Lower leg skin (tissue), 4 donors: ENCODE results near the gene UBAP1L. TPM values are rescaled to one million over a fixed set of nuclear protein-coding genes. Genes with fewer than 3 reads are reported as not detected.

ENCODE experiments used
- DNase-seq, 2 donors: peaks; one replicate each; pipeline ENCODE4 v3.0.0-alpha.2; 2019; ENCODE audit warnings: low spot score in 2 of 2
- H3K4me3 ChIP-seq: fragments of 200-600 bp; sonication (generic); 2 replicates; pipeline ENCODE4 v1.5.1; 2017; ENCODE audit warnings: mild to moderate bottlenecking, low read depth; ENCODE audit not compliant: poor library complexity, severe bottlenecking
- POLR2A ChIP-seq, 2 donors: fragments of 450-650 bp; IDR thresholded peaks; one replicate each; pipeline ENCODE4 v1.6.1; 2016 to 2017; ENCODE audit warnings: antibody characterized with exemption in 2 of 2, mild to moderate bottlenecking in 1 of 2, moderate library complexity in 1 of 2
- WGBS, 2 donors: methylation state at CpG; one replicate each; pipeline ENCODE4 v1.1.5; 2018; 5-methylcytosine and 5-hydroxymethylcytosine counted together
- intact Hi-C: fragments of 100-400 bp; cut with DNase I; formaldehyde crosslinking; loops from one replicate; pipeline ENCODE4 v1.15.0; 2023; ENCODE audit warnings: low total_unique reads
- total RNA-seq, 4 donors: library from RNA; depleted of rRNA; stranded (reverse); fragments of >200 nt; gene quantifications; one replicate each; pipeline ENCODE4 v1.1.0, GENCODE V29; 2016
- TF ChIP-seq, protein P1 (sequence below), 3 donors: fragments of 450-650 bp; IDR thresholded peaks; one replicate each; pipeline ENCODE4 v1.5.1; 2016; ENCODE audit warnings: antibody characterized with exemption in 3 of 3, mild to moderate bottlenecking in 3 of 3, moderate library complexity in 2 of 3

The UBAP1L gene
- total RNA-seq, 4 donors from 2014 or later, result 1.7 to 3.3 (median 3.0) TPM

DNA sequence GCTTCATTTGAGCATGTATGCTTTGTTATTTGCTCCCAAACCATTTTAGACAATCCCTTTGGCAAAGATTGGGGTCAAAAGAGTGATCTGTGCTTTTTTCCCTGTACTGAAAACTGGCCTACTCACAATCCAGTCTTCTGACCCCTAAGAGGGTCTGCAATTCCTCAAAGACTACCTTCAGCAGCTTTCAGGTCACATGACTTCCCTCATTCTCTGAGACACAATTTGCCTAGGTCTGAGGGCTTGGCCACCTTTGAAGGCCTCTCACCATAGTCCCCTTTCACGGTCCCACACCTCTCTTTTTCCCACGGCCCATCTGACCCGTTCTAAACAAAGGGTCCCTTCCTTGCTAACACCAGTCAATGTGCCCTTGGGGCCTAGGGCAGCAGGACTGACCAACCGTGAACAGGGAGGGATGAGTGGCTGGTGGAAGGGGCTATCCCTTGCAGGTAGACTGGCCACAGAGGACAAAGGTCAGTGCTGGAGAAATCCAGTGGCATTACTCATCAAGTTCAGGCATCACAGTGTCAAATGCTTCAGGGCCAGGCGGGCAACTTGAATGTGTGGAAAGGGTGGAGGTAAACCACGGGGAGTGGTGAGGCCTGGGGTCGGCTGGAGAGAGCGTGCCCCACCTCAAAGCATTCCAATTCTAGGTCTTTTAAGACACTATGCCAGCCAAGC, 58.0 kb downstream of the UBAP1L start:
- H3K4me3 ChIP-seq, result no peak overlapping the region
- intact Hi-C loops, result no loop called here
- 69 to 77% methylated on average over 8 of the region's 8 CpGs for WGBS, 2 donors
- DNase-seq, result peak in 1 of 2 donors; percentile 65
- TF ChIP-seq, protein P1, sequence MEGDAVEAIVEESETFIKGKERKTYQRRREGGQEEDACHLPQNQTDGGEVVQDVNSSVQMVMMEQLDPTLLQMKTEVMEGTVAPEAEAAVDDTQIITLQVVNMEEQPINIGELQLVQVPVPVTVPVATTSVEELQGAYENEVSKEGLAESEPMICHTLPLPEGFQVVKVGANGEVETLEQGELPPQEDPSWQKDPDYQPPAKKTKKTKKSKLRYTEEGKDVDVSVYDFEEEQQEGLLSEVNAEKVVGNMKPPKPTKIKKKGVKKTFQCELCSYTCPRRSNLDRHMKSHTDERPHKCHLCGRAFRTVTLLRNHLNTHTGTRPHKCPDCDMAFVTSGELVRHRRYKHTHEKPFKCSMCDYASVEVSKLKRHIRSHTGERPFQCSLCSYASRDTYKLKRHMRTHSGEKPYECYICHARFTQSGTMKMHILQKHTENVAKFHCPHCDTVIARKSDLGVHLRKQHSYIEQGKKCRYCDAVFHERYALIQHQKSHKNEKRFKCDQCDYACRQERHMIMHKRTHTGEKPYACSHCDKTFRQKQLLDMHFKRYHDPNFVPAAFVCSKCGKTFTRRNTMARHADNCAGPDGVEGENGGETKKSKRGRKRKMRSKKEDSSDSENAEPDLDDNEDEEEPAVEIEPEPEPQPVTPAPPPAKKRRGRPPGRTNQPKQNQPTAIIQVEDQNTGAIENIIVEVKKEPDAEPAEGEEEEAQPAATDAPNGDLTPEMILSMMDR (IDR thresholded peaks at IDR 0.05), result no peak

DNA sequence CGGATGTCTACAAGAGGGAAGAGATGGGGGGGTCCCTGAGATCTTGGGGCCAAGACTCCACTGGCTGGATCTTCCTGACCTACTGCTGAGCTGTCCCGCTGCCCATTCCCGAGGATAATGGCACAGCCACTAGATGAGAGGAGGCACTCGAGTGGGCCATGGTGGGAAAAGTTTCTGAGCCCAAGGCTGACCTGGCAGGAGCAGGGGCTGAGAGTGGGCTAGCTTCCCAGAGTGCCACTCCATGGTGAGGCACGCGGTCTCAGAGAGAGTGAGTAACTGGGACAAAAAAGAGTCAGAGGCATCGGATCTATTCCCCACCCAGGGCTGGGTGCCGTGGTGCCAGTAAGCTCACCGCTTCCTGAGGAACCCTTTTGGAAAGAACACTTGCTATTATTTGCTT, 58.9 kb downstream of the UBAP1L start:
- WGBS, 2 donors, result 83 to 87% methylated on average over 9 of the region's 9 CpGs
- intact Hi-C loops, result no loop called here
- TF ChIP-seq, protein P1 (IDR thresholded peaks at IDR 0.05), result no peak
- no peak for TF ChIP-seq POLR2A (IDR thresholded peaks at IDR 0.05)
- no peak overlapping the region for H3K4me3 ChIP-seq
- DNase-seq, result peak in 1 of 2 donors; percentile 81

DNA sequence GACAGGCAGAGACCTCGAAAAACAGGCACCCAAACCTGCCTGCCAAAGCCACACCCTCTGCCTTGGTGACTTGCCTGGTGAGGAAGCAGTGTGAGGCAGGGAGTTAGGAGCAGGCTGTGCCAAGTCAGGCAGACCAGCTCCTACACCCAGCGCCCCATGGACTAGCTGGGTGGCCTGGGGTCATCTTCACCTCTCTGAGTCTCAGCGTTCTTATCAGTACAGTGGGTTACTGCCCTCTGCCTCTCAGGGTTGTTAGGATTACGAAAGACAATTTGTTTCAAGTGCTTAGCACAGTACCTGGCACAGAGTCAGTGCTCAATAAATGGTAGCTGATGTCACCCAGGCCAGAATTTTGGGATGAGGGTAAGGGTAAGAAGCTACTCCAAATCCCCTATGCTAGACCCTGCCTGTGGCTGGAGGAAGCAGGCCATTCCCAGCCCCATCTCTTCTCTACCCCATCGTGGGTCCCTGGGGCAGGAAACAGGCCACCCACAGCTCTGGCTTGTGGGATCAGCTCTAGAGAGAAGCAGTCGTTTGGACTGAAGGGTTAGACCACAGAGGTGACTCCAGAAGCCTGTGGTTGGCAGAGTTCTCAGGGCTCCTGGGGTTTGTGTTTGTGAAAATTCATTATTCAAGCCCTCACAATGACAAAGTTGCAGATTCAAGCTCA, 59.7 kb downstream of the UBAP1L start:
- WGBS, 2 donors, result 39 to 52% methylated on average over 5 to 6 of the region's 6 CpGs
- intact Hi-C loops, result no loop called here
- no peak overlapping the region for H3K4me3 ChIP-seq
- peak in 1 of 2 donors; percentile 83 for DNase-seq
- no peak for TF ChIP-seq POLR2A (IDR thresholded peaks at IDR 0.05)
- TF ChIP-seq, protein P1 (IDR thresholded peaks at IDR 0.05), result no peak

DNA sequence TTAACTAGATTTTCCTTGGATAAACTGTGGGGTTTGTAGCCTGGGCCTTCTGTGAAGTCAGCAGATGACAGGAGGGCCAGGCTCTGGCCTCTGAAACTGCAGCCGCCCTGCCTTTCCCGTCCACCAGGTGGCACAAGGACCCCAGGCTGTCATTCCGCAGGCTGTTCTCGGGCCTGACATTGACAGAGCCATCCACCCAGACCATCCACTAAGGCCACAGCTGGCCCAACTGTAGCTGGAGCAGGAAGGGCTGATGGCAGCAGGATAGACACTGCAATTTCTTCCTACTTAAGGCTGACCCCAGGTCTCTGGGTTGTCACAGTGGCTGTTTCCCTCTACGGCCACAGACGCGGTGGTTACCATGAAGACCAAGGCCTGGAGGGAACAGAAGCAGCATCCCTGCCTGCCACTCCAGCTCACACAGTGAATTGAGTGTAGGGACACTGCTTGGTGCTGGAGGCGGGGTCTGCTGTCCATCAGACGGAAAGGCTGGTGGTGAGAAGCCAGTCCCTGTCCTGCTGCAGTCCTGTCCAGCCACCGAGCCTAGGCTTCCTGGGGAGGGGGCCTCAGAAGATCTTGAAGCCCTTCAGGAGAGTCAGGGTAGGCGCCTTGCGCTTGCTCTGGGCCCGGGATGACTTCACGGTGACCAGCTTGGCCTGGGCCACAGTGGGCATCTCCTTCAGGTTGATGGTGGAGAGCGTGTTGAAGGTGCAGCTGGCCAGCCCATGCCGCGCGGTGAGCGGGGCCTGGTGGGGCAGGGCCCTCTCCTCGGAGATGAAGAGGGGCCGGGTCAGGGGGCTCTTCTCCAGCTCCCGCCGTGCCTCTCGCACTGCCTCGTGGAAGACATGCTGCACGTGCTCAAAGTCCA, 60.4 kb downstream of the UBAP1L start:
- TF ChIP-seq, protein P1 (IDR thresholded peaks at IDR 0.05), result peak in 1 of 3 donors; percentile 51
- TF ChIP-seq POLR2A (IDR thresholded peaks at IDR 0.05), result no peak
- WGBS, 2 donors, result 69 to 88% methylated on average over 21 to 24 of the region's 26 CpGs
- peak; percentile 62 to 92 for DNase-seq
- intact Hi-C loops, result loop anchor here (5.0 kb wide), 1 partner anchor 48 kb away; no protein-coding TSS in a partner anchor
- no peak overlapping the region for H3K4me3 ChIP-seq

DNA sequence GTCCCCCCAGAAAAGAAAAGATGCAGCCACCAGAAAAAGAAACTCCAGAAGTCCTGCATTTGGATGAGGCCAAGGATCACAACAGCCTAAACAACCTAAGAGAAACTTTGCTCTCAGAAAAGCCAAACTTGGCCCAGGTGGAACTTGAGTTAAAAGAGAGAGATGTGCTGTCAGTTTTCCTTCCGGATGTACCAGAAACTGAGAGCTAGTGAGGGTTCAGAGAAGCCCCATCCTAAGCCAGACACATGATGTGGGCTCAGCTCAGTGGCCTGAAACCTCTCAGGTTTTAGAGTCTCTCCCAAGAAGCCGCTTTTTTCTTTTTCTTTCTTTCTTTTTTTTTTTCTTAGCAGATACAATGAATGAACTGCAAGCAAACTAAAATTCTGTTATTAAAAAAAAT, 62.0 kb downstream of the UBAP1L start:
- 85% methylated on average over 2 of the region's 2 CpGs for WGBS, 2 donors
- H3K4me3 ChIP-seq, result no peak overlapping the region
- TF ChIP-seq POLR2A (IDR thresholded peaks at IDR 0.05), result no peak
- TF ChIP-seq, protein P1 (IDR thresholded peaks at IDR 0.05), result no peak
- intact Hi-C loops, result loop anchor here (5.0 kb wide), 1 partner anchor 49 kb away; no protein-coding TSS in a partner anchor
- peak in 1 of 2 donors; percentile 21 for DNase-seq
